GM12878 (cell line): Measurements from ENCODE around the gene FBXW7. TPM values are rescaled to one million over a fixed set of nuclear protein-coding genes. Genes with fewer than 3 reads are reported as not detected.

Experiments used
- ASH2L ChIP-seq: fragments of 300-600, 200-600 bp; sonication (generic); IDR thresholded peaks from 2 replicates; pipeline ENCODE4 v1.6.1; 2017; ENCODE audit warnings: low read depth, mild to moderate bottlenecking, borderline replicate concordance
- BCL11A ChIP-seq: IDR thresholded peaks from 2 replicates; pipeline ENCODE4 v1.6.1; 2011; ENCODE audit warnings: low read depth, low read length
- IRF3 ChIP-seq: fragments of 450-650 bp; IDR thresholded peaks from 2 replicates; pipeline ENCODE4 v1.6.1; 2014; ENCODE audit warnings: mild to moderate bottlenecking
- MTA2 ChIP-seq: fragments of 450-650 bp; IDR thresholded peaks from 2 replicates; pipeline ENCODE4 v1.6.1; 2016; ENCODE audit warnings: low read depth, mild to moderate bottlenecking, moderate library complexity
- POU2F2 ChIP-seq: IDR thresholded peaks from 3 replicates; pipeline ENCODE4 v1.6.1; 2011; ENCODE audit warnings: low read depth, mild to moderate bottlenecking, low read length, borderline replicate concordance
- YY1 ChIP-seq: IDR thresholded peaks from 2 replicates; pipeline ENCODE4 v1.6.1; 2011; ENCODE audit warnings: low read depth, mild to moderate bottlenecking, low read length
- ZNF217 ChIP-seq: fragments of 450-650 bp; IDR thresholded peaks from 2 replicates; pipeline ENCODE4 v1.6.1; 2017; ENCODE audit warnings: antibody characterized with exemption, mild to moderate bottlenecking
- ZSCAN29 ChIP-seq: fragments of 450-650 bp; IDR thresholded peaks from 2 replicates; pipeline ENCODE4 v1.6.1; 2017; ENCODE audit warnings: mild to moderate bottlenecking, moderate library complexity
- polyA plus RNA-seq, 11 experiments: library from polyadenylated mRNA; depleted of rRNA in 4 of 11; unstranded in 6 of 11; stranded (reverse) in 5 of 11; fragments of >200 nt; fragmentation: Nextera tagmentation in 4 of 11; fragmentation: Illumina TruSeq in 1 of 11; extraction: Ambion mirVana in 4 of 11; extraction: Trizol in 1 of 11; gene quantifications; 1 replicate in 1 of 11; 2 replicates in 10 of 11; pipeline versions ENCODE4 v1.2.1 to v1.2.3, GENCODE V29; 2011 to 2016; ENCODE audit warnings: inconsistent platforms in 2 of 11, missing spikeins in 2 of 11, low read depth in 1 of 11
- total RNA-seq, 4 experiments: library from RNA; depleted of rRNA in 3 of 4; stranded (reverse); fragments of >200 nt in 3 of 4; fragmentation: Illumina TruSeq in 1 of 4; extraction: Trizol in 1 of 4; gene quantifications; 2 replicates each; pipeline versions ENCODE4 v1.2.1 to v1.2.3, GENCODE V29; 2013 to 2021
- TF ChIP-seq, protein P1 (sequence below): fragments of 450-650 bp; IDR thresholded peaks from 2 replicates; pipeline ENCODE4 v1.6.1; 2017; ENCODE audit warnings: mild to moderate bottlenecking, moderate library complexity

The FBXW7 gene
- total and polyA plus RNA-seq, 10 of the 15 experiments (the other 5 are each of a cell fraction or from before 2014, with no cell fraction given): 35.8 to 118 (median 47.2) TPM

DNA sequence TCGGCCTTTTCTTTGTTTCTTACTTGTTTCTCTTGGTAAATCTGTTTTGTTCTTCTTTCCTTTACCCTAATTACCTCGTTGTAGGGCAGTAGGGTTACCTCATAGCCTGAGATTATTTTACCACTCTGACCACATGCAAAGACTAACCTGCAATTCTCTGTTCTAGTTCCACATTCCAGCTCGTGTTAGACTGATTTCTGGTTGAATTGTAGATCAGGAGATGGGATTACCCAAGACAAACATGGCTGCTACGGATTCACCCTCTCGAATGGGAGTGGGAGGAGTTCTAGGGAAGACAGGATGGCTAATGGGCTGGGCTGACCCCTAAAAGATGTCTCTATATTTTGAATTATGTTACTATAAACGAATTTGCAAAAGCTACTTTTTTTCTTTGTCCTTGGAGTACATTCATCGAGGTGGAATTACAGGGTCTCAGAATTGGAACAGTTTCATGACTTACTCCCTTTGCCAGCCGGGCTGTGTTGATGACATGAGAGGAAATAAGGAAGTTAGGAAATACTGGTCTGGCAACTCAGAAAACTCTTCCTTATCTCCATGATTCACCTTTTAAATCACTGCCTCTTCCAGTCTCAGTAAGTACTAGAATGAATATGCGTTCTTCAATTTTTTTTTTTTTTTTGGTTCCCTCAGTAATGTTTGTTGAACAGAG is 36.7 kb upstream of the FBXW7 start (continued):
- TF ChIP-seq, protein P1, sequence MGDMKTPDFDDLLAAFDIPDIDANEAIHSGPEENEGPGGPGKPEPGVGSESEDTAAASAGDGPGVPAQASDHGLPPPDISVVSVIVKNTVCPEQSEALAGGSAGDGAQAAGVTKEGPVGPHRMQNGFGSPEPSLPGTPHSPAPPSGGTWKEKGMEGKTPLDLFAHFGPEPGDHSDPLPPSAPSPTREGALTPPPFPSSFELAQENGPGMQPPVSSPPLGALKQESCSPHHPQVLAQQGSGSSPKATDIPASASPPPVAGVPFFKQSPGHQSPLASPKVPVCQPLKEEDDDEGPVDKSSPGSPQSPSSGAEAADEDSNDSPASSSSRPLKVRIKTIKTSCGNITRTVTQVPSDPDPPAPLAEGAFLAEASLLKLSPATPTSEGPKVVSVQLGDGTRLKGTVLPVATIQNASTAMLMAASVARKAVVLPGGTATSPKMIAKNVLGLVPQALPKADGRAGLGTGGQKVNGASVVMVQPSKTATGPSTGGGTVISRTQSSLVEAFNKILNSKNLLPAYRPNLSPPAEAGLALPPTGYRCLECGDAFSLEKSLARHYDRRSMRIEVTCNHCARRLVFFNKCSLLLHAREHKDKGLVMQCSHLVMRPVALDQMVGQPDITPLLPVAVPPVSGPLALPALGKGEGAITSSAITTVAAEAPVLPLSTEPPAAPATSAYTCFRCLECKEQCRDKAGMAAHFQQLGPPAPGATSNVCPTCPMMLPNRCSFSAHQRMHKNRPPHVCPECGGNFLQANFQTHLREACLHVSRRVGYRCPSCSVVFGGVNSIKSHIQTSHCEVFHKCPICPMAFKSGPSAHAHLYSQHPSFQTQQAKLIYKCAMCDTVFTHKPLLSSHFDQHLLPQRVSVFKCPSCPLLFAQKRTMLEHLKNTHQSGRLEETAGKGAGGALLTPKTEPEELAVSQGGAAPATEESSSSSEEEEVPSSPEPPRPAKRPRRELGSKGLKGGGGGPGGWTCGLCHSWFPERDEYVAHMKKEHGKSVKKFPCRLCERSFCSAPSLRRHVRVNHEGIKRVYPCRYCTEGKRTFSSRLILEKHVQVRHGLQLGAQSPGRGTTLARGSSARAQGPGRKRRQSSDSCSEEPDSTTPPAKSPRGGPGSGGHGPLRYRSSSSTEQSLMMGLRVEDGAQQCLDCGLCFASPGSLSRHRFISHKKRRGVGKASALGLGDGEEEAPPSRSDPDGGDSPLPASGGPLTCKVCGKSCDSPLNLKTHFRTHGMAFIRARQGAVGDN: 0 out of 2 replicates have a peak, but pooled peaks have one; percentile 22
- TF ChIP-seq POU2F2 (peak; percentile 85; the same call in 2 of the 3 replicates), ZSCAN29 (no peak), YY1 (peak; percentile 80), BCL11A (peak; percentile 60; the same call in 1 of the 2 replicates), ASH2L (no peak), ZNF217 (no peak), MTA2 (peak; percentile 95), IRF3 (no peak)
